Measurements from ENCODE around the gene MACROD2.

DNA sequence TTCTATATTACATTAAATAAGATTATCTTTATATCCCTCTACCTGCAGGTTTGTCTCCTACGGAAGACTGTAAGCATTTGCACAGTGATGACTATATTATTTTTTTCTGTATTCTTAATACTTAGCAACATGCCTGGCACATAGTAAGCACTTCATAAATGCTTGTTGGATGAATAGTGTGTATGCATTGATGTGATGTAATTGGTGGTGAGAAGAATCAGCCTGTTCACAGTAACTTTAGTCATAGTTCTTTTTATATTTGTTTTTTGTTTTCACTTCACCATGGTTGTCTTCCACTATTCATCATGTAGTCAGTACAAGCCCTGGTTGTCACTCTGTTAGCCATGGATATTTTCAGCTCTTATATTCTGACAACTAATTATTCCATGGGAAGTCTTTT, 526.1 kb downstream of the MACROD2 start:
- TF ChIP-seq CTCF (IDR thresholded peaks at IDR 0.05; ENCODE audit: low read depth, low read length, missing input control) (no peak), YY1 (IDR thresholded peaks at IDR 0.05) (no peak), MAX (IDR thresholded peaks at IDR 0.05) (no peak), SP1 (IDR thresholded peaks at IDR 0.05) (no peak), GABPA (IDR thresholded peaks at IDR 0.05 in 1 of 2, conservative IDR thresholded peaks at IDR 0.05 in 1 of 2) (no peak), TAF1 (conservative IDR thresholded peaks at IDR 0.05) (no peak), EGR1 (IDR thresholded peaks at IDR 0.05; ENCODE audit: low read depth in 2 of 2) (no peak)
- TF ChIP-seq, protein P1, sequence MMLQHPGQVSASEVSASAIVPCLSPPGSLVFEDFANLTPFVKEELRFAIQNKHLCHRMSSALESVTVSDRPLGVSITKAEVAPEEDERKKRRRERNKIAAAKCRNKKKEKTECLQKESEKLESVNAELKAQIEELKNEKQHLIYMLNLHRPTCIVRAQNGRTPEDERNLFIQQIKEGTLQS (IDR thresholded peaks at IDR 0.05), result no peak

Measured in liver (tissue), 3 donors.